HG02870 (cell line): ENCODE data around the gene TBC1D8B.

ENCODE experiments used
- ATAC-seq: cut with Tn5 transposase; IDR thresholded peaks from one replicate; pipeline ENCODE4 v1.9.1; 2021; ENCODE audit warnings: mild to moderate bottlenecking, moderate library complexity; ENCODE audit not compliant: unreplicated experiment

The TBC1D8B gene

DNA sequence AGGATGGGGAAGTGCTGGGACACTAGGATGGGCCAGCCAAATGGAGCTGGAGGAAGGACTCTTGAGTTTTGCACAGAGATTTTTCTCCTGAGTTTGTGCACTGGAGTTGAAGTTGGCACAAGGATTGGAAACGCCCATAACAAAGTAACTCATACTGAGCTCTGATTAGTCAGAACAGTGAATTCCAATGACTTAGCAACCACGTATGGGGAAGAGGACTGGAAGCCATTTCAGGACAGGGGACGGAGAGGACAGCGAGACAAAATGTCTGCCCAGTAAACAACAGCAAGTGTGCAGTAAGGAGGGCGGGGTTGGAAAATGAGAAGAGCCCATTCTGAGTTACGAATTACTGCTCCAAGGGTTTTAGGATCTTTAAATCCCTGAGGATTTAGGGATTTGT lies 94.8 kb downstream of the TBC1D8B start:
- no peak for ATAC-seq

DNA sequence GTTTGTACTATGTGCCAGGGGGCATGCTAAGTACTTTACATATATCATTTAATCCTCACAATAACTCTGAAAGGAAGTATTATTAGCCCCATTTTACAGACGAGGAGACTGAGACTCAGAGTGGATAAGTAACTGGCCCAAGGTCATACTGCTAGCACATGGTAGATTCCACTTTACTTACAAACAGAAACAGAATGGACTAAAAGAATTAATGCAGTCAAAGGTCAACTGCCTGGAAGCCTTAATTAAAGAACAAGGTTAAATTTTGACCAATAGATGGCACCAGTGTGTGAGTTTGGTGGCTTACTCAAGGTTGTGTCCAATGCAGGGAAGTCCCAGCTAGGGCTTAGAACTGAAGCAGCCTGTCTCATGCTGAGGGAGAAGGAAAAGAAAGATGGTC lies 96.0 kb downstream of the TBC1D8B start:
- ATAC-seq = peak; percentile 78

DNA sequence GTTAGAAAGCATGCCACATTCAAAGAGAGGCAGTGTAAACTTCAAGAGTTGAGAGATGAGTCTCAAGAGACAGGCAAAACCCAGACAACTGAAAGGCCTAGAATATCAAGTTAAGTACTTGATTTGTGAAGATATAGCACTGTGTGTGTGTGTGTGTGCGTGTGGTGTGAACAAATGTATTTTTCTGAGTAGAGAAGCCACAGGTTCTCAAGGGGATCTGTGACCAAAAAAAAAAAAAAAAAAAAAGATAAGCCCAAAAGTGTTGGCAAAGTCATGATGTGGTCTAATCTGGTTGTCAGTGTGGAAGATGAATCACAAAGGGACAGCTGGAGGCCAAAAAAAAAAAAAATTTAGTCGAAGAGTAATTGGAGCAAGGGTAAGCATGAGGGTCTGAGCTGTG lies 96.8 kb downstream of the TBC1D8B start:
- ATAC-seq = no peak

DNA sequence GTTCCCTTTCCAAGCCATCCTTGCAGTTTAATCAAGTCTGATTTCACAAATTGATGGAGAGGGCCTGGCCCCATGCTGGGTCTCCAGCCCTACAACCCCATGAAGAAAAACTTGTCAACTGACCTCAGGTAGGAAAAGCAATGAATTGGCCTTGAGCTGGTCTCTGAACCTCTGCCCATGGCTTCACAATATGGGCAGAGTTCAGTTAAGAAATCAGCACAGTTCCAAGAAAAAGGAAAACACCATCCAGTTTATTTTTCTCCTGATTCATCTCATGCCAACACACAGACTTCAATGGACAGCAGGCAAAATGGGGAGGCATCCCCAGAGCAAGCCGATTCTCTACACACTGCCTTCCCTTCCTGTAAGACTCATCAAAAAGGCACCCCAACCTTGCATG lies 97.4 kb downstream of the TBC1D8B start:
- no peak for ATAC-seq

DNA sequence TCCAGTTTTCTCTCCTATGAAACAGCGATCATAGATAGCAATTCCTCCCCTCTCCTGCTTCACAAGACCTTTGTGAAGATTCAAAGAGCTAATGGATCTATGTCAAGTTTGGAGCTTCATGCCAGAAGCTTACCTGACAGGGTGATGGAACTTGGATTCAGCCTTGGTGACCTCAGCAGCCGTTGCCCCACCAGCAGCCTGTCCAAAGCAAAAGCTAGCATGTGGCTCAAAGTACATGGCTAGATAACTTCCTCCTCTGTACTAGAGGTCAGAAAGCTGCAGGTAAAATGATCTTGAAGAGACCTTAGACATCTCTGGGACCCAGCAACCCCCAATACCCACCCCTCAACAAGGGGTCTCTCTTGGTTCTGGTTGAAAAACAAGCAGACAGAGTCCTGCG lies 98.9 kb downstream of the TBC1D8B start:
- ATAC-seq = no peak

DNA sequence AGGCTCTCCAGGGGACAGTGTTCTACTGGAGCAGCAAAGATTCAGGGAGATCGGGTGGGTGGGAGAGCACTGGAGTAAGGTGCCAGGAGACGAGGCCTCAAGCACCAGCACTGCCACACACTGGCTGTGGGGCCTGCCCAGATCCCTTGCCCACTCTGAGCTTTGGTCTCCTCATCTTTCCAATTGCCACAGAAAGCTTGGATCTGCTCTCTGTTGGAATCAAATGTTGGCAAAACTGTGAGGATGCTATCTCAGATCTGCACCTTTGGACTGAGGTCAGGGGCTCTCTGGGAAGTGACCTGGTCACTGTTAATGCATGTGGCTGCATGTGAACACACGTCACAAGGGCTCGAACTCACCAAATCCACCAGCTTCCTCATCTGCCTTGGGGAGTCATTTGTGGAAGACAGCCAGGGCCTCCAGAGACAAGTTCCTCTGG lies 99.3 kb downstream of the TBC1D8B start:
- no peak for ATAC-seq

DNA sequence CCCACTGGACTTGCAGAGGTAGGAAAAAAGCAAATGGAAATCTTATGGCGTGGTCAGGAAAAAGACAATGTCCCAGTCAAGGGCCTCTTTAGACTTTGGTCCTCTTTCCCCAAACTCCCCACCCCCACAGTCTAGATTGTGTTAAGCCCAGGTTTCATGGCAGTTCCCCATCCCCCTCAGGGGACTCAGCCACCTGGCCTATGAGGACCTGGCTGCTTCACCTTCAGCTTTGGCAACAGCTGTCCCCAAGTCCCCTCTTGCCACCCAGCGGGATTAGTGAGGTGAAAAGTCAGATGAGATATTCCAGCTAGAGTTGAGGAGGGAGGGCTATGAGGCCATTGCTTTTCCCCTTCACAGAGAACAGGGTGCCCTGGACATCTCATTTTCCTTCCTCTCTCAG lies 100.2 kb downstream of the TBC1D8B start:
- ATAC-seq = no peak

DNA sequence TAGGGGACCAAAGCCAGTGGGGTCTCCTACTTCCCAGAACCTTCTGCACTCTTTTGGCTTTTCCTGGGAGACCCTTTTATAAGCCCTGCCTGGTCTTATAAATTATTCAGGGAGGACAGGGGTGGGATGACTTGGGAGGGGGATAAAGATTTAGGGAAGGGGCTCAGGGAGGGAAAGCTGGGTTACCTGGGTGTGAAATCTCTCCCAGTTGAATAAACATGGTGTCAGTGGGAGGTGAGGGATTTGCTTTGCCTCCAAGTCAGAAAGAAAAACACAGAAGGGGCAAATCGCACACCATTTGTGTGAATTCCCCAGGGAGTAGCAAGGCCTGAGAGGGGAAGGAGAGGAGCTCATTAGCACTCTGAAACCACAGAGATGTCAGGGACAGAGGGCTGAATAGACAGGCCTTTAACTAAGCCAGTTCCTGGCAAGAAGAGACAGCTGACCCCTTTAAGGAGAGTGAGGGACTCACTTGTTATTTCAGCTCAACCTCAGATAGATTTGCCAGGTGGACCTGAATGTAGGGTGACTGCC lies 100.9 kb downstream of the TBC1D8B start, which contains the start of gene RIPPLY1:
Gene RIPPLY1 (minus strand): TSS at position 51 of the 534 bp plus-strand sequence. CDS start 54 bp downstream, outside the sequence.
- no peak for ATAC-seq

DNA sequence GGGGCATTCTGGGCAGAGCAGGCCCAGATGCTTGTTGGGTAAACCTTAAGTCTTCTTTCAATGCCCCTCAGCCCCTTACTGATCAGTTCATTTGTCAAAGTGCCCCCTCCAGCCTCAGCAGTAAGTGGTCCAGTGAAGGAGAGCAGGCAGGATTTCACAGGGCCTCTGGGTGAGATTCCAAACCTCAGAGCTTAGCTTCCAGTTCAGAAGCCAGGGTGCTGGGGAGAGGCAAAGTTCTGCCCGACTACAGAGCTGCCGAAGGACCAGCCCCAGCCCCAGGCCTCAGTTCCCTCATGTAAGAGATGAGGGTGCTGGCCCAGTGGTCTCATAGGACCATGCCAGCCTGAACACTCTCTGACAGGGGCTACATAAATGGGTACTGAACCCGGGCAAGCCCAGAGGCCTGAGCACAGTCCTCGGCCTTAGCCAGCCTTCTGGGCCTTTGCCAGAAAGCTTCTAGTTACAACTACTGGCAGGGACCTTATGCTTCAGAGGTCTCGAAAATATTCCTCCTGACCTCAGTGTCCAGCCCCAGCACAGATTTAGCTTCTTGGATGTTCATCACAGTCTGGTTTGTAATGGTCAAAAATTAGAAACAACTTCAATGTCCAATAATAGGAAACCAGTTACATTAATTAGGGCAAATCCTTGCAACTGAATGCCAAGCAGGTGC lies 101.5 kb downstream of the TBC1D8B start:
- ATAC-seq = no peak

DNA sequence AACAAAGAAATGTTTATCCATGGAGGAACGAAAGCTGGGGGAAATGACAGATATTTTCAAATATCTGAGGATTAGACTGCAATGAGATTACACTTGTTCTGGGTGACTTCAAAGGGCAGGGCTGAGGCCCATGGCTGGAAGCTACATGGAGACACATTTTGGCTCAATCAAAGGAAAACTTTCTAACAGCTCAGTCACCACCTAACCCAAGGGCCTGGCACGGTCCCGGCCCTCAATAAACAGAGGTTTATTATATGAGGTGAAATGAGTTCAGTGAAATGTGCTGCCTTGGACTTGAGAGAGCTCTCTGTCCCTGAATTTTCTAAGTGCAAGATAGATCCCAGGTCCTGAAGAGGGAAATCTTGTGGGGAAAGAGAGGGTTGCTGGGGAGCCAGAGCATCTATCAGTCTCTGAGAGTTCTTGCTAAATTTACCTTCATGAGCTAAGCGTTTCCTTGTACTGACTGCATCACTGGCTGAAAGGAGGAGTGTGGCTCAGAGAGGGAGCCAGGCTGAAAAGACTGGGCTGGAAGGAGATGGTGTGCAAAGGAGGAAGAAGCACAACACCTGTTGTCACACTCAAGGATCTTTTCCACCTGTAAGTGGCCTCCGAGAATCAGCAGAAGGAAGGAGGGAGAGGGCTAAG lies 102.7 kb downstream of the TBC1D8B start:
- ATAC-seq = no peak

DNA sequence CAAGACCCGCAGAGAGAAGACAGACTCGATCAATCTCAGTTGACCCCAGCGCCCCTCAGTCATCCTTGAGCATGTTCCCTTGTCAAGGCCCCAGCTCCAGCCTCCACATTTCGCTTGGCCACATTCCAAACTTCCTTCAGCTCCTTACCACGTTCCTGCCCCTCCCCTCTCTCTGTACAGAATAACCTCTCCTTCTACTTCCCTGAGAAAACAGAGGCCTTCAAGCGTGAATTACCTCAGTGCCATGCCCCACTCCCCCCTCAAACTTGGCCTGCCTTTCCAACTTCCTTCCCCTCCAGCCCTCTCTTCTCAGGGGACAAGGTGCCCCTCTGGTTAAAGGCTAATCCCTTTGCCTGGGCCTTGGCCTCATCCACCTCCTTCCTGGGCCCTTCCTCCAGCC lies 103.9 kb downstream of the TBC1D8B start:
- no peak for ATAC-seq

DNA sequence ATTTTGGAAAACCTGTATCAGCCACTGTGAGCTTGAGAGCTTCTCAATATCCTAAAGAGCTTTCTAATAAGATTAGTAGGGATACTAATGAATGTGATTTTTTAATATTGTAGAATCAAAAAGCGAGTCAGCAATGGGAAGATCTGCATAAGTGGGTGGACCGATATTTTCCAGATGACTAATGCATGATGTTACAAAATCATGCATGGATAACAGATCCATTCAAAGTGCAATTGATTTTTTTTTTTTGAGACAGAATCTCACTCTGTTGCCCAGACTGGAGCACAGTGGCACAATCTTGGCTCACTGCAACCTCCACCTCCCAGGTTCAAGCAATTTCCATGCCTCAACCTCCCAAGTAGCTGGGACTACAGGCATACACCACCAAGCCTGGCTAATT lies 110.4 kb downstream of the TBC1D8B start:
- ATAC-seq = no peak

DNA sequence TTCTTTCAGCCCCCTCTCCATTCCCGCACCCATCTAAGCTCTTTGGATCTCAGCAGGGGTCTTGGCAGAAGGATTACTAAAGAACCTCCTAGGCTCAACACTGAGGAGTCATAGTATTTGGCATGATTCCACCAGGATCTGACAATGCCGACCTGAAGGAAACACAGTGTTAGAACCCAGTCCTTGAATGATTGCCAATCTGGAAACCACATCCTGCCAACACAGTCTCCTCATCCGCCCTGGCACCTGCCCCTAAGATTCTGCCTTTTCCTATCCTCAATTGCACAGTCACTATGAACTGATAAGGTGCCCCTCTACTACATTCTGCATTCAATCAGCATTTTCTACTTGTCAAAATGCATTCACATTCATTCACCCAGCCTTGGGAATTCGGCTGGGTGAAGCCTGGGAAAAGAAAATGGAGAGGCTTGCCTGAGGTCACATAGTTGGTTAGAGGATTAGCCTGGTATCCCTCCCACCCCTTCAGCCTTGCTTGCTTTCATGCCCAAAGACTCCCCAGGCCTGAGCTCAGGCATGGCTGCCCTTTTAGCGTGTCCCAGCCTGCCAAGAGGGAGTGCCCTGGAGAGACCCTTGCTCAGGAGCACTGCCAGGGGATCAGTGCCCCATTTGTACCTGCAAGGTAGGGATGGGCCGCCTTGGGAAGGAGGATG lies 115.5 kb downstream of the TBC1D8B start:
- ATAC-seq = no peak

DNA sequence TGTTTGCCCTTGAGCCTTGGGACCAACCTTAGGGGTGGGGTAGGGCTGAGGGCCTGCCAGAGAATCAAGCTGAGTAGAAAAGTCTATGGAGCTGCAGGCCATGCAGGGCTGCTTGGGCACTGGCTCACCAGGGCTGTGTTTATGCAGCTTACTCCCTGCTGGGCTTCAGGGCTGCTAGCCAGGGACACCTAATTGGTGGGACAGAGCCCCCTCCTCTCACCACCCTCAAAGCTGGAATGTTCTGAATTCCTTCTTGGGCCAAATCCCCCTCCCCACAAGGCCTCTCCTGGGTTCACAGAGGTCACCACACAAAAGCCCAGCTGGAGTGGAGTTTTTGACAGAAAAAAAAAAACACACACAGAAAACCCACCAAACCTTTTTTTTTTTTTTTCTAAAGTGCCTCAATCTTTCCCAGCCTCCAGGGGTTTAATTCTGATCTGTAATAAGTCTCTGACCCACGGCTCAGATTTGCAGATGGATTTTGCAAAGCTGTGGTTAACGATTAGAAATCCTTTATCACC lies 117.5 kb downstream of the TBC1D8B start, which contains the start of gene CLDN2:
Gene CLDN2 (plus strand): TSS at position 471 of the 521 bp plus-strand sequence. CDS start 7,827 bp downstream, outside the sequence.
- no peak for ATAC-seq

DNA sequence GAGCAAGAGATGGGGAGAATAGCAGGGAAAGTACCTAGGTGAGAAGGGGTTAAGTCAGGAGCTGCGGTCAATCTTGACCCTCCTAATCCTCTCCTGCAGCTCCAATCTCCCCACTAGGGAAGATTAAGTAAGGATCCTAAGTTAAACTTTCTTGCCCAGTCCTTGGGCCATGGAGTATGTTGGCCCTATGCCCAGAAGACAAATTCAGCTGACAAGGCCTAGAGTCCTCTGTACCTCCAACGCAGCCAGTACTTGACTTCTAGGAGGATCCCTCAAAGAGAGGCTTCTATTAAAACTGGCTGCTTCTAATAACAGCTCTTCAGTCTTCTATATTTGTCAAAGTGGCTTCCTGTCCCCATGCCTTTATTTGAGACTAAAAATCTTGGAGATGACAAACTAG lies 119.2 kb downstream of the TBC1D8B start:
- ATAC-seq = no peak
